Mammary epithelial cell (primary cell): ENCODE results near the gene OR10A2.

Experiments used
- EZH2 ChIP-seq: IDR thresholded peaks from 2 replicates; pipeline ENCODE4 v1.6.1; 2012; ENCODE audit warnings: low read length, inconsistent platforms, borderline replicate concordance
- TF ChIP-seq, protein P1 (sequence below), 2 donors: IDR thresholded peaks in 1 of 2; conservative IDR thresholded peaks in 1 of 2; 2 replicates each; pipeline ENCODE4 v1.5.1; 2011 to 2012; ENCODE audit warnings: inconsistent platforms in 2 of 2, low read length in 2 of 2, mild to moderate bottlenecking in 2 of 2, control low read depth in 1 of 2, low read depth in 1 of 2; ENCODE audit not compliant: insufficient read depth in 1 of 2; ENCODE audit errors: extremely low read depth in 1 of 2

GRCh38 chr11:6828103-6828502 lies 34.8 kb upstream of the OR10A2 start:
- TF ChIP-seq, protein P1, sequence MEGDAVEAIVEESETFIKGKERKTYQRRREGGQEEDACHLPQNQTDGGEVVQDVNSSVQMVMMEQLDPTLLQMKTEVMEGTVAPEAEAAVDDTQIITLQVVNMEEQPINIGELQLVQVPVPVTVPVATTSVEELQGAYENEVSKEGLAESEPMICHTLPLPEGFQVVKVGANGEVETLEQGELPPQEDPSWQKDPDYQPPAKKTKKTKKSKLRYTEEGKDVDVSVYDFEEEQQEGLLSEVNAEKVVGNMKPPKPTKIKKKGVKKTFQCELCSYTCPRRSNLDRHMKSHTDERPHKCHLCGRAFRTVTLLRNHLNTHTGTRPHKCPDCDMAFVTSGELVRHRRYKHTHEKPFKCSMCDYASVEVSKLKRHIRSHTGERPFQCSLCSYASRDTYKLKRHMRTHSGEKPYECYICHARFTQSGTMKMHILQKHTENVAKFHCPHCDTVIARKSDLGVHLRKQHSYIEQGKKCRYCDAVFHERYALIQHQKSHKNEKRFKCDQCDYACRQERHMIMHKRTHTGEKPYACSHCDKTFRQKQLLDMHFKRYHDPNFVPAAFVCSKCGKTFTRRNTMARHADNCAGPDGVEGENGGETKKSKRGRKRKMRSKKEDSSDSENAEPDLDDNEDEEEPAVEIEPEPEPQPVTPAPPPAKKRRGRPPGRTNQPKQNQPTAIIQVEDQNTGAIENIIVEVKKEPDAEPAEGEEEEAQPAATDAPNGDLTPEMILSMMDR (conservative IDR thresholded peaks at IDR 0.05 in 1 of 2, IDR thresholded peaks at IDR 0.05 in 1 of 2; ENCODE audit: extremely low read depth in 1 of 2, insufficient read depth in 1 of 2, low read depth in 1 of 2, low read length in 2 of 2): no peak
- no peak for TF ChIP-seq EZH2
